HepG2 (cell line): ENCODE data around the gene ZNF615. TPM values are rescaled to one million over a fixed set of nuclear protein-coding genes. Genes with fewer than 3 reads are reported as not detected.
"Not testable (repeated sequence)": the region's sequence is repeated elsewhere in the genome, so short reads cannot be mapped to it uniquely, and the experiment has no call there.

Experiments used
- ATF3 ChIP-seq: sonication (generic); formaldehyde crosslinking; IDR thresholded peaks from 2 replicates; pipeline ENCODE4 v1.4.0; 2020; ENCODE audit warnings: missing genetic modification reagents
- FOXA1 ChIP-seq, 2 experiments: fragments of 450-650 bp in 1 of 2; sonication (generic) in 1 of 2; formaldehyde crosslinking in 1 of 2; IDR thresholded peaks; 2 replicates each; pipeline versions ENCODE4 v1.4.0 to v1.6.1; 2016 to 2020; ENCODE audit warnings: missing genetic modification reagents in 1 of 2
- FOXA3 ChIP-seq: IDR thresholded peaks from 2 replicates; pipeline ENCODE4 v1.6.1; 2016; ENCODE audit warnings: missing genetic modification reagents, missing compliant biosample characterization
- HNF4A ChIP-seq: sonication (generic); formaldehyde crosslinking; IDR thresholded peaks from 2 replicates; pipeline ENCODE4 v1.4.0; 2020; ENCODE audit warnings: missing genetic modification reagents
- IRF2 ChIP-seq: IDR thresholded peaks from 2 replicates; pipeline ENCODE4 v1.6.1; 2018; ENCODE audit warnings: missing genetic modification reagents, missing compliant biosample characterization
- MED1 ChIP-seq: sonication (generic); formaldehyde crosslinking; IDR thresholded peaks from 2 replicates; pipeline ENCODE4 v1.4.0; 2020; ENCODE audit warnings: missing genetic modification reagents
- MTA1 ChIP-seq: sonication (generic); formaldehyde crosslinking; IDR thresholded peaks from 2 replicates; pipeline ENCODE4 v1.4.0; 2020; ENCODE audit warnings: missing genetic modification reagents, mild to moderate bottlenecking, borderline replicate concordance
- NCOA2 ChIP-seq: sonication (generic); formaldehyde crosslinking; IDR thresholded peaks from 2 replicates; pipeline ENCODE4 v1.8.0; 2022; ENCODE audit warnings: inconsistent platforms
- NR2F6 ChIP-seq, 2 experiments: IDR thresholded peaks; 2 replicates each; pipeline ENCODE4 v1.6.1; 2016; ENCODE audit warnings: antibody characterized with exemption in 1 of 2, mild to moderate bottlenecking in 1 of 2
- PAXIP1 ChIP-seq: sonication (generic); formaldehyde crosslinking; conservative IDR thresholded peaks from 2 replicates; pipeline ENCODE4 v1.4.0; 2020; ENCODE audit warnings: mild to moderate bottlenecking, missing genetic modification reagents, moderate library complexity
- RERE ChIP-seq: IDR thresholded peaks from 2 replicates; pipeline ENCODE4 v1.6.1; 2016; ENCODE audit warnings: low read depth, missing genetic modification reagents, missing compliant biosample characterization
- SIX1 ChIP-seq: sonication (generic); formaldehyde crosslinking; IDR thresholded peaks from 2 replicates; pipeline ENCODE4 v1.4.0; 2020; ENCODE audit warnings: missing genetic modification reagents, borderline replicate concordance
- TCF12 ChIP-seq, 2 experiments: fragments of 450-650 bp in 1 of 2; sonication (generic) in 1 of 2; formaldehyde crosslinking in 1 of 2; IDR thresholded peaks; 2 replicates each; pipeline versions ENCODE4 v1.6.1 to v1.8.0; 2017 to 2022; ENCODE audit warnings: antibody characterized with exemption in 1 of 2, mild to moderate bottlenecking in 1 of 2, missing genetic modification reagents in 1 of 2, moderate library complexity in 1 of 2
- TCF7 ChIP-seq: sonication (generic); IDR thresholded peaks from 2 replicates; pipeline ENCODE4 v1.6.1; 2016; ENCODE audit warnings: antibody characterized with exemption, low read depth
- ZNF230 ChIP-seq: sonication (generic); formaldehyde crosslinking; IDR thresholded peaks from 2 replicates; pipeline ENCODE4 v1.4.0; 2020; ENCODE audit warnings: mild to moderate bottlenecking, missing genetic modification reagents
- ZNF607 ChIP-seq: sonication (generic); formaldehyde crosslinking; IDR thresholded peaks from 2 replicates; pipeline ENCODE4 v1.5.1; 2020; ENCODE audit warnings: missing genetic modification reagents, mild to moderate bottlenecking, borderline replicate concordance
- ZNF710 ChIP-seq: sonication (generic); formaldehyde crosslinking; IDR thresholded peaks from 2 replicates; pipeline ENCODE4 v1.5.0; 2020; ENCODE audit warnings: mild to moderate bottlenecking, missing genetic modification reagents, borderline replicate concordance
- polyA plus RNA-seq, 8 experiments: library from polyadenylated mRNA; depleted of rRNA in 3 of 8; stranded (reverse) in 7 of 8; unstranded in 1 of 8; fragments of >200 nt; fragmentation: Illumina TruSeq in 4 of 8; extraction: Trizol in 4 of 8; gene quantifications; 2 replicates each; pipeline versions ENCODE4 v1.2.1 to v1.2.3, GENCODE V29; 2011 to 2016; ENCODE audit warnings: low read depth in 4 of 8, missing spikeins in 1 of 8, mixed read lengths in 1 of 8; ENCODE audit not compliant: insufficient read depth in 1 of 8
- total RNA-seq, 5 experiments: library from RNA; depleted of rRNA; stranded (reverse); fragments of >200 nt; fragmentation: Illumina TruSeq; extraction: Trizol; gene quantifications; 2 replicates each; pipeline ENCODE4 v1.2.3, GENCODE V29; 2016; ENCODE audit warnings: low read depth in 1 of 5

Gene ZNF615
- total and polyA plus RNA-seq, 2 of the 13 experiments (the other 11 are each of a cell fraction or from before 2014, with no cell fraction given) = 5.2 to 7.8 TPM

- 0 out of 2 replicates have a peak, but pooled peaks have one; percentile 39 for TF ChIP-seq RERE (CRISPR knock-in tag)
- TF ChIP-seq TCF12 (IDR thresholded peaks at IDR 0.05); FOXA1 (IDR thresholded peaks at IDR 0.05); NR2F6 (CRISPR knock-in tag; IDR thresholded peaks at IDR 0.05): not testable (repeated sequence)
- TF ChIP-seq TCF12 (CRISPR knock-in tag; IDR thresholded peaks at IDR 0.05) = peak; percentile 19; the same call in 1 of the 2 replicates
- peak; percentile 53; the same call in 1 of the 2 replicates for TF ChIP-seq SIX1 (CRISPR knock-in tag)
- TF ChIP-seq ZNF607 (CRISPR knock-in tag) = 0 out of 2 replicates have a peak, but pooled peaks have one; percentile 17
- TF ChIP-seq HNF4A (CRISPR knock-in tag) = peak; percentile 46
- TF ChIP-seq ATF3 (CRISPR knock-in tag) = 0 out of 2 replicates have a peak, but pooled peaks have one; percentile 23
- TF ChIP-seq TCF7 = peak; percentile 47
- peak; percentile 89 for TF ChIP-seq FOXA3 (CRISPR knock-in tag)
- 0 out of 2 replicates have a peak, but pooled peaks have one; percentile 33 for TF ChIP-seq ZNF230 (CRISPR knock-in tag)
- 0 out of 2 replicates have a peak, but pooled peaks have one; percentile 13 for TF ChIP-seq ZNF710 (CRISPR knock-in tag)
- peak; percentile 77 for TF ChIP-seq NCOA2 (CRISPR knock-in tag)
- peak; percentile 87 for TF ChIP-seq FOXA1 (CRISPR knock-in tag; IDR thresholded peaks at IDR 0.05)
- TF ChIP-seq MED1 (CRISPR knock-in tag) = peak; percentile 77
- peak; percentile 23; the same call in 1 of the 2 replicates for TF ChIP-seq MTA1
- peak; percentile 36; the same call in 1 of the 2 replicates for TF ChIP-seq NR2F6 (IDR thresholded peaks at IDR 0.05)
- TF ChIP-seq IRF2 (CRISPR knock-in tag) = peak; percentile 80
- peak; percentile 86 for TF ChIP-seq PAXIP1 (CRISPR knock-in tag)
Measured at GRCh38 chr19:51960621-51961233, 47.3 kb downstream of the ZNF615 start (continued).
